ENCODE data around the gene FHIT.

The FHIT gene

GRCh38 chr3:59798372-59799086 lies 1452.7 kb downstream of the FHIT start:
- in situ Hi-C loops (cut with MboI; ENCODE audit: low sequenced_read_pairs), result no loop called here

- in situ Hi-C loops (cut with MboI; ENCODE audit: low sequenced_read_pairs), result no loop called here
These were observed 1453.7 kb downstream of the FHIT start for GRCh38 chr3:59797533-59797932.

GRCh38 chr3:59796456-59796855 lies 1454.8 kb downstream of the FHIT start:
- in situ Hi-C loops (cut with MboI; ENCODE audit: low sequenced_read_pairs), result no loop called here

- in situ Hi-C loops (cut with MboI; ENCODE audit: low sequenced_read_pairs), result no loop called here
These were observed 1455.5 kb downstream of the FHIT start for GRCh38 chr3:59795756-59796155.

GRCh38 chr3:59793976-59794375 lies 1457.3 kb downstream of the FHIT start:
- in situ Hi-C loops (cut with MboI; ENCODE audit: low sequenced_read_pairs), result no loop called here

- in situ Hi-C loops (cut with MboI; ENCODE audit: low sequenced_read_pairs), result no loop called here
These were observed 1459.4 kb downstream of the FHIT start for GRCh38 chr3:59791774-59792308.

GRCh38 chr3:59790241-59790640 lies 1461.0 kb downstream of the FHIT start:
- in situ Hi-C loops (cut with MboI; ENCODE audit: low sequenced_read_pairs), result no loop called here

GRCh38 chr3:59788801-59789200 lies 1462.5 kb downstream of the FHIT start:
- in situ Hi-C loops (cut with MboI; ENCODE audit: low sequenced_read_pairs), result no loop called here

- in situ Hi-C loops (cut with MboI; ENCODE audit: low sequenced_read_pairs), result no loop called here
These were observed 1463.1 kb downstream of the FHIT start for GRCh38 chr3:59788133-59788532.

GRCh38 chr3:59786374-59786773 lies 1464.9 kb downstream of the FHIT start:
- in situ Hi-C loops (cut with MboI; ENCODE audit: low sequenced_read_pairs), result no loop called here

GRCh38 chr3:59784164-59784563 lies 1467.1 kb downstream of the FHIT start:
- in situ Hi-C loops (cut with MboI; ENCODE audit: low sequenced_read_pairs), result no loop called here

- in situ Hi-C loops (cut with MboI; ENCODE audit: low sequenced_read_pairs), result no loop called here
These were observed 1467.7 kb downstream of the FHIT start for GRCh38 chr3:59783468-59783988.

- in situ Hi-C loops (cut with MboI; ENCODE audit: low sequenced_read_pairs), result no loop called here
These were observed 1468.6 kb downstream of the FHIT start for GRCh38 chr3:59782664-59783063.

GRCh38 chr3:59780209-59780608 lies 1471.0 kb downstream of the FHIT start:
- in situ Hi-C loops (cut with MboI; ENCODE audit: low sequenced_read_pairs), result no loop called here

- in situ Hi-C loops (cut with MboI; ENCODE audit: low sequenced_read_pairs), result no loop called here
These were observed 1472.0 kb downstream of the FHIT start for GRCh38 chr3:59779260-59779659.

GRCh38 chr3:59777667-59778077 lies 1473.6 kb downstream of the FHIT start:
- in situ Hi-C loops (cut with MboI; ENCODE audit: low sequenced_read_pairs), result no loop called here

- in situ Hi-C loops (cut with MboI; ENCODE audit: low sequenced_read_pairs), result no loop called here
These were observed 1474.2 kb downstream of the FHIT start for GRCh38 chr3:59777066-59777465.

GRCh38 chr3:59775761-59776325 lies 1475.4 kb downstream of the FHIT start:
- in situ Hi-C loops (cut with MboI; ENCODE audit: low sequenced_read_pairs), result no loop called here

GRCh38 chr3:59775106-59775505 lies 1476.1 kb downstream of the FHIT start:
- in situ Hi-C loops (cut with MboI; ENCODE audit: low sequenced_read_pairs), result no loop called here

- in situ Hi-C loops (cut with MboI; ENCODE audit: low sequenced_read_pairs), result no loop called here
These were observed 1476.6 kb downstream of the FHIT start for GRCh38 chr3:59774634-59775033.

- in situ Hi-C loops (cut with MboI; ENCODE audit: low sequenced_read_pairs), result no loop called here
These were observed 1477.3 kb downstream of the FHIT start for GRCh38 chr3:59774000-59774399.

All from HL-60/S4 treated with phorbol 12-myristate 13-acetate at 8.2 ng/mL for 4 days and 3 days (cell line).